ENCODE data around the gene NEDD9. TPM values are rescaled to one million over a fixed set of nuclear protein-coding genes. Genes with fewer than 3 reads are reported as not detected.

NEDD9 gene
- total RNA-seq, 1 experiment from 2014 or later = 0.17 TPM

DNA sequence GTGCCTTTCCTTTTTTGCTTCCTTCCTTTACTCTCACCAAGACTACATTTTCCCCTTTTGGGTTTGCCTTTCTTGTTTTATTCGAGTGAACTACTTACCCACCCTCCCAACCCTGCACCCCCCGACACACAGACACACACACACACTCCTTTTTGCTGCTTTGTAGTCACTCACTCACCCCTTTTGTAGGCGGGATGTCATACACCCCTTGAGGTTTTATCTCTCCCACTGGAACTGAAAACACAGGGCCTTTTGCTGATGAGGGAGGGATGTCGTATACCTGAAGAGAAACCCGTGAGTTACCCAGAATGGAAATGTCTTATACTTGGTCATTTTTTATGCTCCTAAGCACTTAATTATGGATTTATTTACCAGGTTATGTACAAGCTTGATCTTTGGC is 40.3 kb downstream of the NEDD9 start:
- DNase-seq (ENCODE audit: low read depth, low spot score) (no peak), ATAC-seq (no peak)
- Histone ChIP-seq H4K20me1 (ENCODE audit: insufficient read depth) (no peaks in the 10 kb centered on the region), H3K9me2 (ENCODE audit: insufficient read depth) (no peaks in the 10 kb centered on the region), H3K4me2 (ENCODE audit: low read length) (no peak overlapping the region), H3K9me3 (ENCODE audit: control insufficient read depth in 1 of 2, insufficient read depth in 1 of 2, low read depth in 1 of 2, low read length in 2 of 2) (no peaks in the 10 kb centered on the region), H3K4me1 (ENCODE audit: control insufficient read depth in 1 of 2, insufficient read depth in 2 of 2, low read length in 2 of 2) (no peaks in the 10 kb centered on the region), H3K79me2 (ENCODE audit: insufficient read depth, low read length) (no peaks in the 10 kb centered on the region), H2AFZ (ENCODE audit: low read depth, low read length, poor library complexity, severe bottlenecking) (no peak overlapping the region), H3K27me3 (ENCODE audit: insufficient read depth, low read length) (peaks cover 5% of the 10 kb centered on the region; the same call in 1 of the 2 replicates), H3K9ac (ENCODE audit: low read length) (no peak overlapping the region), H3K36me3 (ENCODE audit: control insufficient read depth in 1 of 2, insufficient read depth in 2 of 2, low read length in 2 of 2) (no peaks in the 10 kb centered on the region), H3K27ac (ENCODE audit: low read depth, low read length) (no peak overlapping the region), H3K4me3 (replicated peaks in 1 of 2; ENCODE audit: low read depth in 1 of 2, low read length in 2 of 2) (no peak overlapping the region)
- intact Hi-C loops (cut with micrococcal nuclease) = no loop called here
- no TSS peak for BruUV-seq (replicated peaks)
- TF ChIP-seq ZFX (IDR thresholded peaks at IDR 0.05) (no peak), ELF1 (IDR thresholded peaks at IDR 0.05; ENCODE audit: borderline replicate concordance, low read depth) (no peak), SIN3A (IDR thresholded peaks at IDR 0.05; ENCODE audit: low read depth) (no peak), JUND (IDR thresholded peaks at IDR 0.05) (no peak), CEBPB (IDR thresholded peaks at IDR 0.05; ENCODE audit: low read depth) (no peak), SRF (IDR thresholded peaks at IDR 0.05; ENCODE audit: low read depth) (no peak), CBX3 (IDR thresholded peaks at IDR 0.05; ENCODE audit: low read depth) (no peak), ZNF274 (IDR thresholded peaks at IDR 0.05; ENCODE audit: low read depth, low read length) (no peak), POLR2A (IDR thresholded peaks at IDR 0.05; ENCODE audit: borderline replicate concordance, extremely low read depth, insufficient read depth, insufficient read length) (no peak), YY1 (IDR thresholded peaks at IDR 0.05; ENCODE audit: extremely low read depth, insufficient replicate concordance, low read depth, low read length) (no peak), EZH2phosphoT487 (IDR thresholded peaks at IDR 0.05; ENCODE audit: borderline replicate concordance) (no peak), FOSL1 (IDR thresholded peaks at IDR 0.05; ENCODE audit: low read depth) (no peak), TCF7L2 (IDR thresholded peaks at IDR 0.05; ENCODE audit: borderline replicate concordance, extremely low read depth, insufficient read depth, insufficient read length) (no peak)
- TF ChIP-seq, protein P1, sequence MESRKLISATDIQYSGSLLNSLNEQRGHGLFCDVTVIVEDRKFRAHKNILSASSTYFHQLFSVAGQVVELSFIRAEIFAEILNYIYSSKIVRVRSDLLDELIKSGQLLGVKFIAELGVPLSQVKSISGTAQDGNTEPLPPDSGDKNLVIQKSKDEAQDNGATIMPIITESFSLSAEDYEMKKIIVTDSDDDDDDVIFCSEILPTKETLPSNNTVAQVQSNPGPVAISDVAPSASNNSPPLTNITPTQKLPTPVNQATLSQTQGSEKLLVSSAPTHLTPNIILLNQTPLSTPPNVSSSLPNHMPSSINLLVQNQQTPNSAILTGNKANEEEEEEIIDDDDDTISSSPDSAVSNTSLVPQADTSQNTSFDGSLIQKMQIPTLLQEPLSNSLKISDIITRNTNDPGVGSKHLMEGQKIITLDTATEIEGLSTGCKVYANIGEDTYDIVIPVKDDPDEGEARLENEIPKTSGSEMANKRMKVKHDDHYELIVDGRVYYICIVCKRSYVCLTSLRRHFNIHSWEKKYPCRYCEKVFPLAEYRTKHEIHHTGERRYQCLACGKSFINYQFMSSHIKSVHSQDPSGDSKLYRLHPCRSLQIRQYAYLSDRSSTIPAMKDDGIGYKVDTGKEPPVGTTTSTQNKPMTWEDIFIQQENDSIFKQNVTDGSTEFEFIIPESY (IDR thresholded peaks at IDR 0.05; ENCODE audit: extremely low read depth, insufficient replicate concordance, low read length) = no peak
- TF ChIP-seq, protein P2, sequence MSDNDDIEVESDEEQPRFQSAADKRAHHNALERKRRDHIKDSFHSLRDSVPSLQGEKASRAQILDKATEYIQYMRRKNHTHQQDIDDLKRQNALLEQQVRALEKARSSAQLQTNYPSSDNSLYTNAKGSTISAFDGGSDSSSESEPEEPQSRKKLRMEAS (IDR thresholded peaks at IDR 0.05) = no peak
- TF ChIP-seq, protein P3, sequence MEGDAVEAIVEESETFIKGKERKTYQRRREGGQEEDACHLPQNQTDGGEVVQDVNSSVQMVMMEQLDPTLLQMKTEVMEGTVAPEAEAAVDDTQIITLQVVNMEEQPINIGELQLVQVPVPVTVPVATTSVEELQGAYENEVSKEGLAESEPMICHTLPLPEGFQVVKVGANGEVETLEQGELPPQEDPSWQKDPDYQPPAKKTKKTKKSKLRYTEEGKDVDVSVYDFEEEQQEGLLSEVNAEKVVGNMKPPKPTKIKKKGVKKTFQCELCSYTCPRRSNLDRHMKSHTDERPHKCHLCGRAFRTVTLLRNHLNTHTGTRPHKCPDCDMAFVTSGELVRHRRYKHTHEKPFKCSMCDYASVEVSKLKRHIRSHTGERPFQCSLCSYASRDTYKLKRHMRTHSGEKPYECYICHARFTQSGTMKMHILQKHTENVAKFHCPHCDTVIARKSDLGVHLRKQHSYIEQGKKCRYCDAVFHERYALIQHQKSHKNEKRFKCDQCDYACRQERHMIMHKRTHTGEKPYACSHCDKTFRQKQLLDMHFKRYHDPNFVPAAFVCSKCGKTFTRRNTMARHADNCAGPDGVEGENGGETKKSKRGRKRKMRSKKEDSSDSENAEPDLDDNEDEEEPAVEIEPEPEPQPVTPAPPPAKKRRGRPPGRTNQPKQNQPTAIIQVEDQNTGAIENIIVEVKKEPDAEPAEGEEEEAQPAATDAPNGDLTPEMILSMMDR (IDR thresholded peaks at IDR 0.05 in 2 of 3, conservative IDR thresholded peaks at IDR 0.05 in 1 of 3; ENCODE audit: borderline replicate concordance in 1 of 3, insufficient read depth in 1 of 3, low read depth in 2 of 3, low read length in 2 of 3) = no peak
- ChIA-PET CTCF (no interaction called here), POLR2A (no interaction called here), RAD21 (ENCODE audit: low non-redundant PET in 1 of 2, low total read pairs in 2 of 2, uncharacterized antibody in 2 of 2, unreplicated experiment in 2 of 2) (no interaction called here)

Data from HCT116 (cell line).